ENCODE data around the gene MACROD2.

The MACROD2 gene

DNA sequence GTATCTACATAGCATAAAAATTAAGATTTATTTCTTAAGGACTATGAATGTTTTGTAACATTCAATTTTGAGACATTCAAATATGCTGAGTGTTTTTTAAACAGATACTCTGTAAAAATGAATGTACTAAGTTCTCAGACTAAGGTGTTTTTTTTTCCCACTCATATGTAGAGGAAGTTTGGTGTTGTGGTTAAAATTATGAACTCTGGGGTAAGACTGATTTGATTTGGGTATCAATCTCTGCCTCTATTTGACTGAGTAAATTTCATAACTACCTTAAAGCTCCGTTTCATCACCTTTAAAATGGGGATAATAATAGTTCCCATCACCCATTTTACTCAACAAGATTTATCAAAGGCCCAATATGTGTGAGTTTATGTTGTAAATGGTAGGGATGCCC lies 728.7 kb downstream of the MACROD2 start:
- no peak for DNase-seq

DNA sequence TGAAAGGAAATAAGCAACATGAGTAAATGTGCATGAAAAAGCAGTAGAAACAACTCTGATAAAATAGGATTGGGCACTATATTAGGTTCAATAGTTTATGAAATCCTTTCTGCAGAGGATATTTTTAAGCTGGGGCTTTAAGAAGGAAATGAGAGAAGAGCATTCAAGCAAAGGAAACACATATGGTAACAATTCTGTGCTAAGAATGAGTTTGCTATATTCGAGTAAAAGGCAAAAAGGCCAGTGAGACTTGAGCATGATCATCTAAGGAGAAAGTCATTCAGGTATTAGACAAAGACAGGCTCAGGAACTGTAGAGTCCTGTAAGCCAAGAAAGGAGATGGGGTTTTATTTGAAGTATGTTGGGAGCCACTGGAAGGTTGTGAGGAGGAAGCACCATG lies 729.2 kb downstream of the MACROD2 start:
- DNase-seq = no peak

GRCh38 chr20:14726591-14726990 lies 731.3 kb downstream of the MACROD2 start:
- DNase-seq = no peak

DNA sequence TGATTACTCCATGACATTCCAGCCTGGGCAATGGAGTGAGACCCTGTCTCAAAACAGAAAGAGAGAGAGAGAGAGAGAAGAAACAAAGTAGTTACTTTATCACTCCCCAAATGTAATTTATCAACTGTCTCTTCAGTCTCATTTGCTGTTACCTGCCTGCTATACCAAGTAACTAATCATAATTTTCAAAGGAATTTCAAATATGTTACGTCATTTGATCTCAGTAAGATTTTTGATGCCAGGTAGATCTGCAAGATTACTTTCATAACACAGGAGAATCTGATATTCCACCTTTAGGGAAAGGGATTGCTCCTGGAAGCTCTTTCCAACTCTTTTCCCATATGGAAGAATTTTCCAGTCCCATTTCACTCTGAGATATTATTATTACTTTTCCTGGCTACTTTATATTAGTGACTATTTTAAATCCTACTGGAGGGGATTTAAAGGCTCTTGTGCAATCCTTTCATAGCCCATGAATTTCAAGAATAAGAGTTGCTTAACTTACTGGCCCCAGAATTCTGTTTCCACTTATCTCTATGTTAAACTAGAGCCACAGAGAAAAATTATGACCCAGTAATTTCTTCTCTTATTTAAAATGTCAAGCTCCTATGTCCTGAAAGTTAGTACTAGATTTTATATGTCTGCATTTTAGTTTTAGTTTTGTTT lies 732.3 kb downstream of the MACROD2 start:
- DNase-seq = no peak

GRCh38 chr20:14729390-14729789 lies 734.1 kb downstream of the MACROD2 start:
- no peak for DNase-seq

DNA sequence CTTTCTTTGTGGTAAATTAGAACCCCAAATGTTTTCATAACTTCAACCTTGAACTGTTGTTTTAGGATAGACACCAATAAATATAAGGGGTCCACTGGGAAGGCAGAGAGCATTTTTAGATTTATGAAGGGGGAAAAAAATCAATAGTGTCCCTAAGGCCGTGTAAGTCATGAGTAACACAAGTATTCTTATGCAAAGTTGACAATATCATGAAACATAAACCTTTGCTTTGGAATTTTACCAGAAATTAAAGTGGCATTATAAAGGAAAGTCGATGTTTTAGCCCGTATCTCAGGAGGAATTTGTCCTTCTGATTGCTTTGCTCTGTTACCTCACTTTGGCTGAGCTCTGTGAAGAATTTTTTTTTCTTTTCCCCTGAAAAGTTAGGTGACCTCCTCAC lies 737.0 kb downstream of the MACROD2 start:
- no peak for DNase-seq

DNA sequence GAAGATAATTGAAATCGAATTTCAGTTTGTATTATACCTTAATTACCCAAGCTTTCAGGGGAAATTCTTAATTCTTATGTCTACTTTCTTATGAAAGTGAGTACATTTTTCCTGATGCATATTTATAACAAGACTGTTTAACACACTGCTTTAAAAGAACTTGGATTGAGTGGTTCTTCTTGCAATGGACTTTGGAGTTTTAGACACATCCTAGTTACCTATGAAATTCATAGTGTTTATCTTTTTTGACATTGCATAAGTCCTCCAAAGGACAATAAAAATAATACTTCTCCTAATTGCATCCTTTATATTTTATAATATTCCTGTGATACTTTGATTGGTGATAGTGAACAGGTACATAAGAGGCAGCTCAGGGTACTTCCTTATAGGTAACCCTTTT lies 737.7 kb downstream of the MACROD2 start:
- DNase-seq = no peak

DNA sequence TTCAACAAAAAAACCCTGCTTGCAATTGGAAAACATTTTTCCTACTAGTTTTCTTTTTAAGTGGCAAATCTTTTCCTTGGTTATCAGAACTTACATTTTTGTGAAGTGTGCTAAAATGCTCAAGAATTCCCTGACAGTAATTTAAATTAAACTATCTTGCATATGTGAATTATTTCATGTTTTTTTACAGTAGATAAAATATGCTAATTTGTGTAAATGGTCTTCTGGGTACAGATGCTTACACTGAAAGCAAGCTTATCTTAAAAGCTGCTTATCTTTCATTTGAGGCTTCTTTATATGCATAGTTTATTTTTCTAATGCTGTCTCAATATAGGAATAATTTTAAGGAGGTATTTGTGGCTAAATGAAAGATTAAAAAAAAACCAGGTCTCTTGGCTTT lies 745.1 kb downstream of the MACROD2 start:
- DNase-seq = no peak

DNA sequence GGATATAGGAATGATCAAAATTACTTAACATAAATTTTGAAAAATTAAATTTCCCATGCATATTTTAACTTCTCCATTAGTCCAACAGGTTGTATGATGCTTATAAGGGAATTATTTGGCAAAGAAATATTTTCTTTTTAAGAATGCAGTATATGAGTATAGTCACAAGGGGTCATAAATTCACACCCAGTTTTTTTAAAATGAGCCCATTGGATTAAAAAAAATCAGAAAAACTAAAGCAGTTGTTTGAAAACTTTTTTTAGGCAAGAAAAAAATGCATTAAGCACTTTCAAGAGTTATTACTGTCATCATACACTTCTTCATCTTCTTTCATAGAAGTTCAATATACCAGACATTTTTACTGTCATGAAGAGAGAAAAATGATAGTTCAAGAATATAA lies 746.3 kb downstream of the MACROD2 start:
- DNase-seq = no peak

DNA sequence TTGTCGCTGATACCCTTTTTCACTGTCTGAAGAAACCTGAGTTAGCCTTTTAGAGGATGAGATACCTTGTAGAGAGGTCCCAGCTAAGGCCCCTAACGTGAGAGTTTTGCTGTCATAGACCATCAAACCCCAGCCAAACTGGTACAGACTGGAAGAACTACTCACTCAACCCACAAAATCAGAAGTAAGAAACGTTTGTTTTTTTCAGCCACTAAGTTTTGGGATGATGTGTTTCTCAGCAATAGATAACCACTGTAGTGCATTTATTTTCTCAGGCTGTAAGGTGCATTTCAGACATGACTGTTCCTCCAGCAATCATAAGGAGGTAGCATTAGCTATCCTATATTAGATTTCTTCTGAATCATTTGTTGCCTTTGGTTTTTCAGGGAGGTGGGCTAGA lies 749.4 kb downstream of the MACROD2 start:
- no peak for DNase-seq

DNA sequence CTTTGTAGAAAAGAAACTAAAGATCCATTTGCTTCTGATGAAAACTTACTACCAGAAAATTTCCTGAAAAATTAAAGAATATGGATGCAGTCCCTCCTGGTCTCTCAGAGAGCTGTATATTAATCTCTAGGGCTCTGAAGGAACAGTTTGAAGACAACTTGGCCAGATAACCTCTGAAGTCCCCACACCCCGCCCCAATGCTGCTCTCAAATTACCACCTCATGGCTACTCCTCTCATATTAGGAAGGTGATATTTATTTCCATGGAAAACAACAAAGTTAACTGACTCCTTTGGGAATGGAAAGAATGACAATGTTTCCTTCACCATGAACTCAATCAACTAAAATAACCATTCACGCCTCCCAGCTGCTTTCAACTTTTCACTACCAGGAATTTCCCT lies 750.5 kb downstream of the MACROD2 start:
- DNase-seq = no peak

DNA sequence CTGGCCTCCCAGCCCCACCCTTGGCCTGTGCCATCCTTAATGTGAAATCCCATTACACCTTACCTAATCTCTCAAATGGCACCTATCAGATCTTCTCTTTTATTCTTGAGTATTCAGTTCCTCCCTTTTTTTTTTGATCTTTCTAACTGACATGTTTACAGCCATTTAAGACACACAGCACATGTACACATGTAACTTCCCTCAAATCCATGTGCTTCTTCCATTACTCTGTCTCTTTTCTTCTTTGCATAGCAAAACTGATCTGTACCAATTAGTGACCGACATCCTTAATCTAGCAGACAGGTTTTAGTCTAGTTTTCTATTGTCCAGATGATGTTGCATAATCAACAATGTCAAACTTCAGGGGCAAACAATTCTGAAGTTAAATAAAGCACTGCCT lies 755.9 kb downstream of the MACROD2 start:
- DNase-seq = no peak

GRCh38 chr20:14757728-14758127 lies 762.4 kb downstream of the MACROD2 start:
- no peak for DNase-seq

DNA sequence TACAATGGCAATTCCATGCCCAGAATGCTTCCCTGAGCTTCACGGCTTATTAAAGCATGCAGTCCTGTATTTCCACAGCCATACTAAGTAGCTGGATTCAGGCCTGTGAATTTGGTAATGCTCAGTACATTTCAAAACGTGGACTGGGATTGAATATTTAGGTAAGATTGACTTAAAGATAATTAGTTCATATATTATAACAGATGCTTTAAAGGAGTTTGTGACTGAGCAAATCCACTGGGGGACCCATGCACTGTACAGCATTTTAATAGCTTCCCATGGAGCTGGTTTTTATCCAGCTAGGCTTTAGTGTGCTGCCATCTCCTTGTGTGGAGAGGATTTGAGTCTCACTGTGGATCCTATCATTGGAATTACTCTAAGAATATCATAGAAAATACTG lies 763.0 kb downstream of the MACROD2 start:
- no peak for DNase-seq

DNA sequence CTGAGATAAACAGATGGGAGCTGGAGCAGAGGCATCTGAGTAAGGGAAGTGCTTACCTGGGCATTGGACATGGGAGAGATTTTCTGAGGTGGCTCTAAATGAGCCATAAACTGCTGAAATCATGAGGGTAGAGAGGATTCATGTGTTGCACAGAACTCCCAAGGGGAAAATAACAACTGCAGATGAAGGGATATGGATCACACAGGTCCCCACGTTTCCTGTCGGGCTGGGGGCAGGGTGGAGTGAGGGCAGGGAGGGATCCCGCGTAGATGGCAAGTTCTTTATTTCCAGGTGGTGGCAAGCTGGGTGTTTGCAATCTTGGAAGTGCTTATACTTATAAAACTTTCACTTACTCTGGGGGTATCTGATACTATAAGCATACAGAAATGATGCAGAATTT lies 764.7 kb downstream of the MACROD2 start:
- no peak for DNase-seq

- DNase-seq = no peak
Observed at GRCh38 chr20:14761903-14762302, 766.6 kb downstream of the MACROD2 start.

DNA sequence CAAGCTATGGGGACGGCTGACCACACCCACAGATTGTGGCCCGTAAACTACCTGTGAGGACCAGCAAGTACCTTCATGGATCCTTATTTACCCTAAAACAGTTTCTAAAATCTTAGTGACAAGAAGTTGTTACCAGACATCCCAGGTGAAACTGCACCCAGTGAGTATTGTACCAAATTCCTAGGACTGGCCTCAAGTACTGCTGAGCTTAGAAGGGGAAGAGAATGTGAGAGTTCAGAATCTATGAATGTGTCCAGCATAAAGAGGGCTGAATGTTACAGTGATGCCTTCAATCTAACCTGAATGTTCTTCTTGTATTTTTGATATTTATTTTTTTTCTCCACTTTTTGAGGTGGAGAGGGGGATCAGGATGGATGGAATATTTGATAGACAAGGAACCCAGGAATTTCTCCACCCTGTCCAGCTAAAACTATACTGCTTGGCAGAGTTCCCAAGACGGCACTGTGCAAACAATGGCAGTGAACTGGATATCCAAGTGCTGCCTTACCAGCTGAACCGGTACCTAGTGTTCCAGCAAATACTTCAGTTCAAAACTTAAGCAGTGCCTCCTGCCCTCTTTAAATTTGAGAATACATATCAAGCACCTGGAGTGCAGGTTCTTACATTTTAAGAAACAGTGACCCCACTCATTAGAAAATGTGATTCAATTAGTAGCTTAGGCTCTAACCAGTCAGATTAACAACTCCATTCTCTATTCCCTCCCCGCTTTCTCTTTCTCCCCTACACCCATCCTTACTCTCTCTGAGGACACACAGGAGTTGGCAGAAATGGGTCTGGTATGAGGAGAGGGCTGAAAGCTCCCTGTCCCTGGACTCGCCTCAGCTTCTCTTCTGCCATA lies 769.4 kb downstream of the MACROD2 start:
- no peak for DNase-seq

DNA sequence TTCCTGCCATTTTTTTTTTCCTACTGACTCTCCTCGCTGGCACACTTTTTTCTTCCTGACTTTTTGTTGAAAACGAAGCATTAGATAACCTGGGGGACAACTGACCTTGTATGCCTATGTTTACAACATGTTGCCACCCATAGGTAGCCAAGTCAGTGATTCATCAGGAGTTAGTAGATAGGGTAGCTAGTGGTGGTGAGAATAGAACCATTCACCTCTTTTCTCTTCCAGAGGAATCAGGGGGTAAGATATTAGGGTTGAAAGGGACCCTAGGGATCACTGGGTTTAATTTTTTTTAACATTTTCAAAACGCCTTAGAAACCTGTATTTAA lies 770.0 kb downstream of the MACROD2 start:
- no peak for DNase-seq

DNA sequence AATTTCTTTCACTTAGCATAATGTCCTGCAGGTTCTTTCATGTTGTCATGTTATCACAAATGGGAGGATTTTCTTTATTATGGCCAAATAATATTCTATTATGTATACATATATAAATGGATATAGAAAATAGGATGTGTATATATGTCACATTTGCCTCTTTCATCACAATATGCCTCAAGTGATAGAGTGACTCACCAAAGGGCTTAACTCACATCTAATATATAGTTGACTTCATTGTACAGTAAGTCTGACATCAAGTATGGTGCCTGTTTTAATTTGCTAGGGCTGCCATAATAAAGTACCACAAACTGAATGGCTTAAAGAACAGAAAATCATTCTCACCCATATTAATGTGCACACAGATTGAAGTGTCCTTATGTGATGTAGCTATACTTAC lies 778.2 kb downstream of the MACROD2 start:
- no peak for DNase-seq

DNA sequence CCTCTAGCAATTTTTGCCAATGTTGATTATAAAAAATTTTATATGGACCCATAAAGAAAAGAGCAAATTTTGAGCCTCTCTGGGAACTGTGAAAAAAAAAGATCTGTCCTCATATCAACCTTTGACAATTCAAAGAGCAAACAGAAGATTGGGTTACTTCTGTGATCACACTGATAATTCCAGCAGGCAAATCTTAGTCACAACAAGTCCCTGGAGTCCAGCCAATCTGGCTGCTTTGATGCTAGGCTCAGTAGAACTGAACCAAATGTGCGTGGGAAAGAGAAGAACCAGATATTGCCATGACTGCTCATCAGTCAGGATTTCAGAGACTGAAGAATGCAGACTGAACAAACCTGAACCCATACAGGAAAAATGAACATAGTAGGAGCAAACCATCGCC lies 780.5 kb downstream of the MACROD2 start:
- DNase-seq = no peak

GRCh38 chr20:14777591-14777990 lies 782.3 kb downstream of the MACROD2 start:
- DNase-seq = no peak

DNA sequence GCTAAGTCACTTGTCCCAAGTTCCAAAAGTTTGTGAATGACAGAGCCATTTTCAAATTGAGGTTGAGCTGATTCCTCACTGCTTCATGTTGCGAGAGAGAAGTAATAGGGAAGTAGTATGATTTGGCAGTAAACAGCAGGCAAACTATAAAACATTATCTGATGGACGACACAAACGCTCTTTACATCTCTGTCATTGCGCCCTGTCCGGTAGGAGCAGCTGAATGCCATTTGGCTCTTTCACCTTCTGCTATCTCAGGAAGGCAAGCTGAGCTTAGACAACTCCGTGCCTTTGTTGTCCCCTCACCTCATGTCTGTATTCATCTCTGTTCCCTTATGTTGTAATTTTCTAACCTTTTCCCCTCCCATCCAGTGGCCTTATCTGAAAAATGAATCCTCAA lies 782.8 kb downstream of the MACROD2 start:
- no peak for DNase-seq

DNA sequence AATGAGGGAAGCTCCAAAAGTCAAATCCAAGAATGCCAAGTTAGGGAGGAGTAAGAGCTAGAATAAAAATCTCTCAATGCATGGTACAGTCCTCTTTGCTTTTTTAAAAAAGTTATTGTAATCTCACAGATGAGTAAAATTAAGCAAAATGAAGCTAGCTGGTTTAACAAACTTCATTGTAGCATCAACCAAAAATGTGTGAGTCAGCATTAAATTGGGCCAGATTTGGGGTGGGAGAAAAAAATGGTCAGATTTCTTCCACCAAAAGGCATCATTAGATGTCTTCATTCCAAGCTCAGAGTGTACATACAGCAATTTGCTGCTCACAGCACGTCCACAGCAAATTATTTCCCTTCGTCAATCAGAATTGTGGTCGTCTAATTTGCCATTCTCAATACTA lies 783.6 kb downstream of the MACROD2 start:
- DNase-seq = no peak

GRCh38 chr20:14780508-14780907 lies 785.2 kb downstream of the MACROD2 start:
- no peak for DNase-seq

DNA sequence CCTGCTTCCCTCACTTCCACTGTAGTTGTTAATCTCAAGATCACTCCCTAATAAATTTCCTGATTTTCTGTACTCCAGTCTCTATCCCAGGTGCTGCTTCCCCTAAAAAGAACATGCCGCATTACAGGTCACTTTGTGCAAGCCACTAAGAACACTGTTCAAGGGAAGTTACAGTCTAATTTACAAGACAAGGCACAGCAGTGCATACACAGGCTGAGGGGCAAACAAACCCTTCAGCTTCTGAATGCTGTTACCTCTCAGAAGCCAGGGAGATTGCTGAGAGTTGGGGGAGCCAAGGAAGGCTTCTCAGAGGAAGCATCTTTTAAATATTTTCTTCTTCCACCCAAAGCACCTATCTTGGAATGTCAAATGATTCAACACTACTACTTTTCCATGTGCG lies 787.4 kb downstream of the MACROD2 start:
- DNase-seq = no peak
